DMS53 (cell line): ENCODE data around the gene SASH3.

Experiments
- DNase-seq: peaks from one replicate; lab custom pipeline; 2025; lab: John Stamatoyannopoulos, UW

Gene SASH3

GRCh38 chrX:129808829-129809796 is 29.4 kb downstream of the SASH3 start:
- DNase-seq: no peak

GRCh38 chrX:129813662-129814368 is 34.1 kb downstream of the SASH3 start:
- no peak for DNase-seq

- no peak for DNase-seq
Measured at GRCh38 chrX:129818123-129818522, 38.4 kb downstream of the SASH3 start.

- DNase-seq: peak; percentile 57
Measured at GRCh38 chrX:129823115-129823514, 43.4 kb downstream of the SASH3 start.

- no peak for DNase-seq
Measured at GRCh38 chrX:129823522-129823921, 43.8 kb downstream of the SASH3 start.

- DNase-seq: no peak
Measured at GRCh38 chrX:129824620-129825019, 44.9 kb downstream of the SASH3 start.

- DNase-seq: peak; percentile 45
Measured at GRCh38 chrX:129825746-129826505, 46.2 kb downstream of the SASH3 start.

- DNase-seq: no peak
Measured at GRCh38 chrX:129830494-129830893, 50.7 kb downstream of the SASH3 start.

GRCh38 chrX:129831091-129831885 is 51.5 kb downstream of the SASH3 start:
- DNase-seq: peak; percentile 72

- DNase-seq: peak; percentile 36
Measured at GRCh38 chrX:129833153-129833990, 53.6 kb downstream of the SASH3 start.

GRCh38 chrX:129836827-129837226 is 57.1 kb downstream of the SASH3 start:
- DNase-seq: no peak

- DNase-seq: no peak
Measured at GRCh38 chrX:129840344-129840743, 60.6 kb downstream of the SASH3 start.

- peak; percentile 65 for DNase-seq
Measured at GRCh38 chrX:129842510-129843208, 62.9 kb downstream of the SASH3 start.

GRCh38 chrX:129843209-129843458 is 63.4 kb downstream of the SASH3 start:
- DNase-seq: no peak

GRCh38 chrX:129843459-129844306 is 63.9 kb downstream of the SASH3 start, which contains the start of gene ZDHHC9:
TSS of gene ZDHHC9 (minus strand) at chrX:129843886. CDS start at chrX:129841945, 1,941 bp downstream.
- DNase-seq: peak; percentile 94
